GM12892 (cell line): ENCODE results near the gene FCN3.

Source experiments
- POLR2A ChIP-seq: IDR thresholded peaks from 2 replicates; pipeline ENCODE4 v1.6.1; 2011; ENCODE audit warnings: low read depth, low read length, control low read depth
- TAF1 ChIP-seq: IDR thresholded peaks from 2 replicates; pipeline ENCODE4 v1.6.1; 2011; ENCODE audit warnings: low read depth, mild to moderate bottlenecking, control low read depth, low read length, borderline replicate concordance

- no peak for TF ChIP-seq POLR2A
- TF ChIP-seq TAF1: no peak
Observed at GRCh38 chr1:27346357-27346756, 28.3 kb downstream of the FCN3 start.
